ENCODE results near the gene EIPR1.

EIPR1 gene

DNA sequence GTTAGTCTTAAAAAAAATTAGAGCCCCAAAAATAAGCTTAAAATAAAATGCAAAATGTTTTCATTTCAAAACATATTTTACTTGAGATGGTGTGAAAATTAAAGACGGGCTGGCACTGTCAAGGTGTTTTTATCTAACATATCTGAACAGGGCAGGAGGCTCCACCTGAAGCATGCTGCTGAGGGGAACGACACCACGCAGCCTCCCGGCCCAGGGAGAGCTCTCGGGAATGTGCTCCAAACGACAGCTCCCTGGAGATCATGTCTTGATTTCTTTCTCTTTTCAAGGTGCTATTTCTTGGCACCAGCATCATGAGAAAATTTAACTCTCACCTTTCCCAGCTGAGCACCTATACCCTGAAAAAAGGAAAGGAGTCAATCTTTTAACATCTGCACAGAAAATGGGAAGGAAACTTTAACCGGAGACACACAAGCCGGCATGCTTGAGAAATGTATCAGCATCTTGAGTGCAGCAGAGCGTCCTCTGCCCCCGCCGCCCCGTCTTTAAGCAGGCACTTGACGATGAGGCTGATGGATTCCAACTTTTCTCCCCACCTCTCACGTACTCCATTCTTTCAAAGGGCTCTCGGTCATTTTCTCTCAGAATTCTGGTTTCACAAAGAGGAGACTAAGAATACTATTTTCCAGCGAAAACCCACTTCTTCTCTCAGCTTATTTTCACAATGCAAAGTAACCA, 56.6 kb downstream of the EIPR1 start:
- no peak for DNase-seq (ENCODE audit: low read depth)
- H3K4me3 ChIP-seq (ENCODE audit: low read depth, low read length), result no peak overlapping the region
- TF ChIP-seq, protein P1, sequence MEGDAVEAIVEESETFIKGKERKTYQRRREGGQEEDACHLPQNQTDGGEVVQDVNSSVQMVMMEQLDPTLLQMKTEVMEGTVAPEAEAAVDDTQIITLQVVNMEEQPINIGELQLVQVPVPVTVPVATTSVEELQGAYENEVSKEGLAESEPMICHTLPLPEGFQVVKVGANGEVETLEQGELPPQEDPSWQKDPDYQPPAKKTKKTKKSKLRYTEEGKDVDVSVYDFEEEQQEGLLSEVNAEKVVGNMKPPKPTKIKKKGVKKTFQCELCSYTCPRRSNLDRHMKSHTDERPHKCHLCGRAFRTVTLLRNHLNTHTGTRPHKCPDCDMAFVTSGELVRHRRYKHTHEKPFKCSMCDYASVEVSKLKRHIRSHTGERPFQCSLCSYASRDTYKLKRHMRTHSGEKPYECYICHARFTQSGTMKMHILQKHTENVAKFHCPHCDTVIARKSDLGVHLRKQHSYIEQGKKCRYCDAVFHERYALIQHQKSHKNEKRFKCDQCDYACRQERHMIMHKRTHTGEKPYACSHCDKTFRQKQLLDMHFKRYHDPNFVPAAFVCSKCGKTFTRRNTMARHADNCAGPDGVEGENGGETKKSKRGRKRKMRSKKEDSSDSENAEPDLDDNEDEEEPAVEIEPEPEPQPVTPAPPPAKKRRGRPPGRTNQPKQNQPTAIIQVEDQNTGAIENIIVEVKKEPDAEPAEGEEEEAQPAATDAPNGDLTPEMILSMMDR (IDR thresholded peaks at IDR 0.05; ENCODE audit: control insufficient read depth, extremely low read depth, insufficient read depth), result no peak

DNA sequence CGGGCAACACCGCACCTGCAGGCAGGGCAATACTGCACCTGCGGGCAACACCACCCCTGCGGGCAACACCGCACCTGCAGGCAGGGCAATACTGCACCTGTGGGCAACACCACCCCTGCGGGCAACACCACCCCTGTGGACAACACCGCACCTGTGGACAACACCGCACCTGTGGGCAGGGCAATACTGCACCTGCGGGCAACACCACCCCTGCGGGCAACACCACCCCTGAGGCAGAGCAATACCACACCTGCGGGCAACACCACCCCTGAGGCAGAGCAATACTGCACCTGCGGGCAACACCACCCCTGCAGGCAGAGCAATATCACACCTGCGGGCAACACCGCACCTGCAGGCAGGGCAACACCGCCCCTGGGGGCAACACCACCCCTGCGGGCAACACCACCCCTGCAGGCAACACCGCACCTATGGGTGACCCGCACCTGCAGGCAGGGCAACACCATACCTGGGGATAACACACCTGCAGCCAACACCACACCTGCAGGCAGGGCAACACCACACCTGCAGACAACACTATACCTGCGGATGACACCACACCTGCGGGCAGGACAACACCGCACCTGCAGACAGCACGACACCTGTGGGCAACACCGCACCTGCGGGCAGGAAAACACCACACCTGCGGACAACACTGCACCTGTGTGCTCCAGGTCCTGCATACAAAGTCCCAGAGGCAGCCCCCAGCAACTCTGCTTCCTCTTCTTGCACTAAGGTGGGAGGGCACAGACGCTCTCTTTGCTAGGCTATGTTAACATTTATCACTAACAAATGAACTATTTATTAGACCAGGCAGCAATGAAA, 57.7 kb downstream of the EIPR1 start:
- no peak overlapping the region for H3K4me3 ChIP-seq (ENCODE audit: low read depth, low read length)
- TF ChIP-seq, protein P1 (IDR thresholded peaks at IDR 0.05; ENCODE audit: control insufficient read depth, extremely low read depth, insufficient read depth), result no peak
- DNase-seq (ENCODE audit: low read depth), result no peak

DNA sequence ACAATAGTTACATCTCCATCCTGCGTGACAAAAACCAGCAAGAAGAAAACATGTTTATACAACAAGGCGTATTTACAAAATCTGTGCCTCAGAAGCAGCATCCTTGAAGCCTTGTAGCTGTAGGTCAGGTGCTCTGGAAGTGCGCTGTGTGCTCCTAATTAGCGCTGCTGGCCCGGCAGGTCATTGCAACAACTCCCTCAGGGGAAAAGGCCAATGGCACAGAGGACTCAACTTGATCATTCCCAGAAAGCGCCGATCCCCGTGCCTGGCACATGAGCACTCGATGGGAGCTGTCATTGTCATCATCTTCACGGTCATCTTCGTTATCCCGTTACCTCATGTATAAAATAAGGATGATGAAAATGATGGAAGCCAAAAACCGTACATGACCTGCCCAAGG, 58.5 kb downstream of the EIPR1 start:
- no peak for DNase-seq (ENCODE audit: low read depth)
- TF ChIP-seq, protein P1 (IDR thresholded peaks at IDR 0.05; ENCODE audit: control insufficient read depth, extremely low read depth, insufficient read depth), result no peak
- no peak overlapping the region for H3K4me3 ChIP-seq (ENCODE audit: low read depth, low read length)

DNA sequence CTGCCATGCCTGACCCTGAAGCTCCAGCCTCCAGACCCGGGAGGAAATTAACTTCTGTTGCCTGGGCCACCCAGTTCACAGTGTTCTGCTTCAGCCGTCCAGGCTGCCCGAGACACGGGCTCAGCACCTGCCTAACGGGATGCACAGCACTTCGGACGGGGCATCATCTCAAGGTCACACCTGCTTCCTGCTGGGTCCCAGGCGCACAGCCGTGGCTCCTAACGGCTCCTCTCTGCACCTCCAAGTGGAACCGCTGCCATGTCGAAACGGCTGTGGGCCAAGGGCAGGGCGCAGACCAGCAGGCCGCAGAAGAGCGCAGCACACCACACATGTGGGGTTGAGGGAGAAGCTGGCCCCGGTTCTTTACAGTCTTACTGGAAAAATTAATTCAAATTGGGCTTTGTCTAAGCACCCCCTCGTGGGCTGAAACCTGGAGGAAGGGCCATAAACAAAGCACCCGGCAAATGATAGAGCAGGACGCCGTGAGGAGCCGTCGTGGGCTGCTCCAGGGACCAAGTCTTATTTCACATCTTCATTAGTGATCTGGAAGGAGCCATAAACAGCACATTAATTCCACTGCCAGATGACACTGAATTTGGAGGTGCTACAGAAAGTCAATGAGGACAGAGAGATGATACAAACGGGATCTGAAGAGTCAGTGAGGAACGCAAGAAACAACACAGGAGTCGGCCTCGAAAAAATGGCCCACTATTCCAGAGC, 59.6 kb downstream of the EIPR1 start:
- H3K4me3 ChIP-seq (ENCODE audit: low read depth, low read length), result no peak overlapping the region
- TF ChIP-seq, protein P1 (IDR thresholded peaks at IDR 0.05; ENCODE audit: control insufficient read depth, extremely low read depth, insufficient read depth), result no peak
- DNase-seq (ENCODE audit: low read depth), result no peak

DNA sequence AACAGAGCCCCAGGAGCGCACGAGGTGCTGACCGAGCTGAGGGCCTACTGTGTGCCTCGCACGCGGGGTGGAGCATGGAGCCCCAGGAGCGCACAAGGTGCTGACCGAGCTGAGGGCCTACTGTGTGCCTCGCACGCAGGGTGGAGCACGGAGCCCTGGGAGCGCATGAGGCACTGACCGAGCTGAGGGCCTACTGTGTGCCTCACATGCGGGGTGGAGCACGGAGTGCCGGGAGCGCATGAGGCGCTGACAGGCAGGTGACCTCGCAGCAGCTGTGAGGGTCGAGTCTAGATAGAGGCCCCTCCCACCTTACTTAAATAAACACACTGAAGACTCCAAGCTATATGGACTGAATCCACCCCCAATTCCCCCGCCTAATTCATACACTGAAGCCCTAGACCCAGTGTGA, 60.3 kb downstream of the EIPR1 start:
- DNase-seq (ENCODE audit: low read depth), result no peak
- TF ChIP-seq, protein P1 (IDR thresholded peaks at IDR 0.05; ENCODE audit: control insufficient read depth, extremely low read depth, insufficient read depth), result no peak
- no peak overlapping the region for H3K4me3 ChIP-seq (ENCODE audit: low read depth, low read length)

DNA sequence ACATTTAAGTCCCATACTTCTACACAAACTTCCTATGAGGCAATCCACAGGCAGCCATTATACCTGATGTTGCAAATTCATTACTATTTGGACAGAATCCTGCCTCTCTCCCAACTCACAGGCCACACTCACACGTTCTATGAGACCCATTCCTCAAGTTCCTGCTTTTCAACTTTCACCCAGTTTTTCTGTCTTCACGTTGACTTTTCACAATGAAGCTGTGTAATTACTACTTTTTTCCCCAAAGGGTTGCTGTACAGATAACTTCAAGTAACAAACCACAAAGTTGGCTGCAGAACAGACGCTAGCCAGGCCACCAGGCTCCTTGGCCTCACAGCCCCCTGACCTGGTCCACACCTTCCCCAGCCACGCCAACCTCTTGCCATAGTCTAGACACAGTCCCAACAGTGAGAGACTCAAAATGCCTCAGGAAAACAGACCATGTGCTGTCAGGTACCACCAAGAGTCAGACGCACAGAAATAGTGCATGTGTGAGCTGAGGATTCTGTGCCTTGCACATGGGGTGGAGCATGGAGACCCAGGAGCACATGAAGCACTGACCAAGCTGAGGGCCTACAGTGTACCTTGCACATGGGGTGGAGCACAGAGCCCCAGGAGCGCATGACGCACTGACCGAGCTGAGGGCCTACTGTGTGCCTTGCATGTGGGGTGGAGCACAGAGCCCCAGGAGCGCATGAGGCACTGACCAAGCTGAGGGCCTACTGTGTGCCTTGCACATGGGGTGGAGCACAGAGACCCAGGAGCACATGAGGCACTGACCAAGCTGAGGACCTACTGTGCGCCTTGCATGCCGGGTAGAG, 61.0 kb downstream of the EIPR1 start:
- H3K4me3 ChIP-seq (ENCODE audit: low read depth, low read length), result no peak overlapping the region
- no peak for DNase-seq (ENCODE audit: low read depth)
- TF ChIP-seq, protein P1 (IDR thresholded peaks at IDR 0.05; ENCODE audit: control insufficient read depth, extremely low read depth, insufficient read depth), result no peak

All from LNCaP clone FGC (cell line).